ENCODE data around the gene NFAM1. TPM values are rescaled to one million over a fixed set of nuclear protein-coding genes. Genes with fewer than 3 reads are reported as not detected.

The NFAM1 gene
- total and polyA plus RNA-seq, 7 experiments from 2014 or later, result 0.03 to 40.3 (median 0.57) TPM

GRCh38 chr22:42336527-42337227 lies 95.5 kb downstream of the NFAM1 start:
- Histone ChIP-seq H3K9me3 (ENCODE audit: control insufficient read depth in 2 of 3, low read length in 3 of 3) (no peaks in the 10 kb centered on the region), H3K4me1 (ENCODE audit: control insufficient read depth in 2 of 2, insufficient read depth in 2 of 2, low read length in 2 of 2) (no peaks in the 10 kb centered on the region), H3K36me3 (ENCODE audit: control insufficient read depth in 2 of 3, insufficient read depth in 3 of 3, low read length in 3 of 3) (no peaks in the 10 kb centered on the region), H3K27me3 (ENCODE audit: control insufficient read depth in 2 of 2, insufficient read depth in 2 of 2, low read length in 2 of 2) (no peaks in the 10 kb centered on the region), H3K4me3 (ENCODE audit: low read length) (no peak overlapping the region), H3K27ac (ENCODE audit: low read depth, low read length) (no peak overlapping the region)
- Mint-ChIP-seq H3K4me1 (peaks cover 0 to 26% (median 18%) of the 10 kb centered on the region in 7 donors), H3K4me3 (no peak overlapping the region), H3K27me3 (peaks cover 0 to 9% (median 0%) of the 10 kb centered on the region in 5 donors), H3K27ac (peak overlapping the region in 1 of 9 donors; percentile 33), H3K36me3 (no peaks in the 10 kb centered on the region), H3K9me3 (no peaks in the 10 kb centered on the region)
- intact Hi-C loops (cut with micrococcal nuclease), result no loop called here
- no peak for DNase-seq
- ATAC-seq, result no peak
- ChIA-PET POLR2A (interaction anchor here (0.6 to 1.1 kb wide), 2 partner anchors 9 to 79 kb away, joined by 3 to 5 read pairs; no protein-coding TSS in a partner anchor), CTCF (no interaction called here)

DNA sequence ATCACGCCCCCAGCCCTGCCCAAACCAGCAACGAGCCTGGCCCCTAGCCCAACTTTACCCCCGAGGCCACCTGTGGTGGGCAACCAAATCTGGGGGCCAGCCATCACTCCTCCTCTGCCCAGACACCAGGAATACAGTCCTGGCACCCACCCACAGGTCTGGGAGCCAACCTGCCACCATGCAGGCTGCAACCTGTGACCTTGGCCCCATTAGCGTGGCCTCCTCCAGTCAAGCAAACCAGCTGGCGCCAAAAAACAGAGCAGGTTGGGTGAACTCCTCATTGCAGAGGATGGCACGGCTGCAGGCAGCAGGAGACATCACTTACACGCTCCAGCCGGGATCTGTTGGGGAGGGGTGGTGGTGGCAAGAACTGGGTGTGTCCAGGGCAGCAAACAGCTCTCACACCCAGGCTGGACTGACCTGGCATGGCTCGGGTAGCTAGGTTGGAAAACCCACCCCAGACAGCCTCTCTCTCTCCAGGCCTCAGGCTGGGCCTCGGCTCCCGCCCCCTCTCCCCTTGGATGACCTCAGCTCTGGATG lies 96.3 kb downstream of the NFAM1 start:
- Histone ChIP-seq H3K36me3 (ENCODE audit: control insufficient read depth in 2 of 3, insufficient read depth in 3 of 3, low read length in 3 of 3) (no peaks in the 10 kb centered on the region), H3K4me1 (ENCODE audit: control insufficient read depth in 2 of 2, insufficient read depth in 2 of 2, low read length in 2 of 2) (no peaks in the 10 kb centered on the region), H3K27ac (ENCODE audit: low read depth, low read length) (no peak overlapping the region), H3K27me3 (ENCODE audit: control insufficient read depth in 2 of 2, insufficient read depth in 2 of 2, low read length in 2 of 2) (no peaks in the 10 kb centered on the region), H3K4me3 (ENCODE audit: low read length) (no peak overlapping the region), H3K9me3 (ENCODE audit: control insufficient read depth in 2 of 3, low read length in 3 of 3) (no peaks in the 10 kb centered on the region)
- Mint-ChIP-seq H3K27ac (no peak overlapping the region), H3K36me3 (no peaks in the 10 kb centered on the region), H3K4me1 (peaks cover 0 to 28% (median 20%) of the 10 kb centered on the region in 7 donors), H3K9me3 (no peaks in the 10 kb centered on the region), H3K27me3 (peaks cover 0 to 4% (median 0%) of the 10 kb centered on the region in 5 donors), H3K4me3 (no peak overlapping the region)
- no peak for DNase-seq
- ATAC-seq, result no peak
- ChIA-PET CTCF (interaction anchor here (1.1 kb wide), 1 partner anchor 10 kb away, joined by 4 read pairs; no protein-coding TSS in a partner anchor), POLR2A (interaction anchor here (0.6 kb wide), 1 partner anchor 79 kb away, joined by 5 read pairs; no protein-coding TSS in a partner anchor)
- intact Hi-C loops (cut with micrococcal nuclease), result no loop called here

DNA sequence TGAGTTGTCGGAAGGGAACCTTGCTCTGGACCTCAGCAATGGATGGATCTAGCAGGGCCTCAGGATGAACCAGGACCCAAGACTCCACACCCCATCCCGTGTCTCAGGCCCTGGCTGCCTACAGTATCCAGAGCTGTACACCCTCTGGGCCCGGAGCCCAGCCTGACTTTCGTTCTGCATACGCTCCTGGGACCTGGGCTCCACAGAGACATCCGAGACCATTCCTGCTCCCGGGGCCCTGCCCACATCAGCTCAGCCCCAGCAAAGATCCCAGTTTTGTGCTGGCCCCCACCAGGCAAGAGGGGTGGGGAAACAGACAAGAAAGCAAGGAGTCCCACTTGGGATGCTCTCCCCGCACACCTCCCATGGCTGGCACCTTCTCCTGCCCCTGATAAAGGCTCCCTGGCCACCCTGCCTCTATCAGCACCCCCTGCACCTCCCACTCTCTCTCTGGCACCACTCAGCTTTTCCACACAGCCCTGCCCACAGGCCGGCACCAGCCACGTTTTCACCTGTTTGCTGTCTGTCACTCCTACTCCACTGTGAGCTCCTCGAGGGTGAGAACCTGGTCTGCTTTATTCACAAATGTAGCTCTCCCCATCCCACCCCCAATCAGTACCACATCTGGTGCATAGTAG lies 97.2 kb downstream of the NFAM1 start:
- H3K4me3 Mint-ChIP-seq, result no peak overlapping the region
- ChIA-PET POLR2A (no interaction called here), CTCF (interaction anchor here (0.7 to 1.1 kb wide), 2 partner anchors 11 to 61 kb away, joined by 3 to 4 read pairs; no protein-coding TSS in a partner anchor)
- peak overlapping the region in 2 of 9 donors; percentile 12 to 88 for H3K27ac Mint-ChIP-seq
- ATAC-seq (no peak), DNase-seq (no peak)
- Histone ChIP-seq H3K27me3 (ENCODE audit: control insufficient read depth in 2 of 2, insufficient read depth in 2 of 2, low read length in 2 of 2) (no peaks in the 10 kb centered on the region), H3K4me3 (ENCODE audit: low read length) (no peak overlapping the region), H3K27ac (ENCODE audit: low read depth, low read length) (no peak overlapping the region), H3K9me3 (ENCODE audit: control insufficient read depth in 2 of 3, low read length in 3 of 3) (no peaks in the 10 kb centered on the region), H3K36me3 (ENCODE audit: control insufficient read depth in 2 of 3, insufficient read depth in 3 of 3, low read length in 3 of 3) (no peaks in the 10 kb centered on the region), H3K4me1 (ENCODE audit: control insufficient read depth in 2 of 2, insufficient read depth in 2 of 2, low read length in 2 of 2) (no peaks in the 10 kb centered on the region)
- no peaks in the 10 kb centered on the region for H3K9me3 Mint-ChIP-seq
- H3K27me3 Mint-ChIP-seq, result no peaks in the 10 kb centered on the region
- no peaks in the 10 kb centered on the region for H3K36me3 Mint-ChIP-seq
- H3K4me1 Mint-ChIP-seq, result peaks cover 0 to 33% (median 21%) of the 10 kb centered on the region in 7 donors
- intact Hi-C loops (cut with micrococcal nuclease), result no loop called here

DNA sequence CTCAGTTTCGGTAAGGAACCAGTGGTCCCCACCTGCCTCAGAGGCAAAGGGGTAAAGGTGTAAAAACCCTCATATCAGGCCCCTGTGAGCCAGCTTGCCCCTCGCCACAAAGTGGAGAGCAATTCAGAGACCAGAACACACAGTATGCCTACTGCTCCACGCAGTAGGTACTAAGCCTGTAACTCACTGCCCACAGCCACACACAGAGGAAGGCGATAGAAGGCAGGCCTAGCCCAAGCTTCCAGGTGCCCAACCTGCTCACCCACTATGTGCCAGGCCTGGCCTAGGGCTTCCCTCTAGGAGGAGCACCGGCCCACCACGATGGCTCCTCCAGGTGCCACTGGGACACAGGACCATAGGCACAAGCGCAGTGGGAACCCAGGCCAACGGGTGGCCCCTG lies 98.7 kb downstream of the NFAM1 start:
- H3K36me3 ChIP-seq (ENCODE audit: control insufficient read depth in 2 of 3, insufficient read depth in 3 of 3, low read length in 3 of 3), result no peaks in the 10 kb centered on the region
- H3K4me3 ChIP-seq (ENCODE audit: low read length), result no peak overlapping the region
- ChIA-PET CTCF (interaction anchor here (0.6 kb wide), 1 partner anchor 106 kb away, joined by 3 read pairs; no protein-coding TSS in a partner anchor), POLR2A (no interaction called here)
- H3K27me3 ChIP-seq (ENCODE audit: control insufficient read depth in 2 of 2, insufficient read depth in 2 of 2, low read length in 2 of 2), result no peaks in the 10 kb centered on the region
- H3K4me1 ChIP-seq (ENCODE audit: control insufficient read depth in 2 of 2, insufficient read depth in 2 of 2, low read length in 2 of 2), result peaks cover 1 to 2% of the 10 kb centered on the region in 2 donors
- Mint-ChIP-seq H3K27me3 (no peaks in the 10 kb centered on the region), H3K36me3 (no peaks in the 10 kb centered on the region), H3K4me3 (no peak overlapping the region), H3K4me1 (peaks cover under 1 to 35% (median 30%) of the 10 kb centered on the region in 7 donors), H3K9me3 (no peaks in the 10 kb centered on the region), H3K27ac (peak overlapping the region in 1 of 9 donors; percentile 42)
- DNase-seq, result no peak
- H3K9me3 ChIP-seq (ENCODE audit: control insufficient read depth in 2 of 3, low read length in 3 of 3), result no peaks in the 10 kb centered on the region
- ATAC-seq, result no peak
- intact Hi-C loops (cut with micrococcal nuclease), result no loop called here
- no peak overlapping the region for H3K27ac ChIP-seq (ENCODE audit: low read depth, low read length)

DNA sequence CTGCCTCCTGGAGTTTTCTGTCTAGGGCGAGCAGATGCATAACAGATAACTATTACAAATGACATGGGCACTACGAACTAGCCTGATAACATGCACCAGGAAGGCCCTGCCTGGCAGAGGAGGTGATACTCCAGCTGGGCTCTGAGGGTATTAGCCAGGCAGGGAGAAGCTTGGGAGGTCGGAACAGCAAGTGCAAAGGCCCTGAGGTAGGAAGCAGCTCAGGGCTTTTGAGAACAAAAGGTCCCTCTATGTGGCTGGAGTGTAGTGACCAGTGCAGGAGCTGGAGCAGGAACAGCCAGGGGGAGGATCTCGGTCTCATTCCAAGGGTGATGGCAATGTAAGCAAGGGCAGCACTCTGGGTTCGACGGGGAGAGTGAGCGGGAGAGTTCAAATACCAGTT lies 100.1 kb downstream of the NFAM1 start:
- Histone ChIP-seq H3K4me3 (ENCODE audit: low read length) (no peak overlapping the region), H3K4me1 (ENCODE audit: control insufficient read depth in 2 of 2, insufficient read depth in 2 of 2, low read length in 2 of 2) (peaks cover 4 to 17% of the 10 kb centered on the region in 2 donors), H3K9me3 (ENCODE audit: control insufficient read depth in 2 of 3, low read length in 3 of 3) (no peaks in the 10 kb centered on the region), H3K36me3 (ENCODE audit: control insufficient read depth in 2 of 3, insufficient read depth in 3 of 3, low read length in 3 of 3) (no peaks in the 10 kb centered on the region), H3K27me3 (ENCODE audit: control insufficient read depth in 2 of 2, insufficient read depth in 2 of 2, low read length in 2 of 2) (no peaks in the 10 kb centered on the region), H3K27ac (ENCODE audit: low read depth, low read length) (no peak overlapping the region)
- Mint-ChIP-seq H3K27me3 (no peaks in the 10 kb centered on the region), H3K4me3 (no peak overlapping the region), H3K27ac (peak overlapping the region in 4 of 9 donors; percentile 4 to 41 (median 24)), H3K36me3 (no peaks in the 10 kb centered on the region), H3K4me1 (peaks cover 14 to 49% (median 40%) of the 10 kb centered on the region in 7 donors), H3K9me3 (peaks cover 0 to 2% (median 0%) of the 10 kb centered on the region in 11 donors)
- ATAC-seq, result no peak
- intact Hi-C loops (cut with micrococcal nuclease), result no loop called here
- no peak for DNase-seq
- POLR2A ChIA-PET, result no interaction called here
- CTCF ChIA-PET, result no interaction called here

DNA sequence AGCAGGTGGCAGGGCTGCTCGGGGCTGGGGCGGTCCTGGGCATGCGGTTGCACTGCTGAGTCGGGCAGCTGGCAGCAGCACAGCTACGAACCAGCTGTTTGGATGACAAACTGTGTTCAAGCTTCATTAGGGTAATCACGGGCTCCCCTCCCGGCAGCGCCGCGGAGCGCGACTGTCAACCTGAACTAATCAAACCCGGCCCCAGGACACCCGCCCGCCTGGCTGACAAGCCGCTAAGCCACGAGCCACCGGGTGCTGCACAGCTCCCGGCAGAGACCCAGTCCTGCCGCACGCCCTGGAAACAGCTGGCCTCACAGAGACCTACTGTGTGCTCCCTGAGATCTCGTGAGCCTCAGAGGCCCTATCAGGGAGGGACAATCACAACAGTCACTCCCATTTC lies 101.2 kb downstream of the NFAM1 start:
- ATAC-seq, result no peak
- H3K27ac ChIP-seq (ENCODE audit: low read depth, low read length), result no peak overlapping the region
- intact Hi-C loops (cut with micrococcal nuclease), result no loop called here
- no peak overlapping the region for H3K4me3 ChIP-seq (ENCODE audit: low read length)
- Mint-ChIP-seq H3K4me3 (no peak overlapping the region), H3K27me3 (no peaks in the 10 kb centered on the region), H3K9me3 (peaks cover 0 to 2% (median 0%) of the 10 kb centered on the region in 11 donors), H3K36me3 (no peaks in the 10 kb centered on the region), H3K4me1 (peaks cover 22 to 54% (median 49%) of the 10 kb centered on the region in 7 donors), H3K27ac (peak overlapping the region in 3 of 9 donors; percentile 32 to 67 (median 41))
- H3K27me3 ChIP-seq (ENCODE audit: control insufficient read depth in 2 of 2, insufficient read depth in 2 of 2, low read length in 2 of 2), result no peaks in the 10 kb centered on the region
- no peak for DNase-seq
- H3K9me3 ChIP-seq (ENCODE audit: control insufficient read depth in 2 of 3, low read length in 3 of 3), result no peaks in the 10 kb centered on the region
- peaks cover 4 to 21% of the 10 kb centered on the region in 2 donors for H3K4me1 ChIP-seq (ENCODE audit: control insufficient read depth in 2 of 2, insufficient read depth in 2 of 2, low read length in 2 of 2)
- no peaks in the 10 kb centered on the region for H3K36me3 ChIP-seq (ENCODE audit: control insufficient read depth in 2 of 3, insufficient read depth in 3 of 3, low read length in 3 of 3)
- ChIA-PET POLR2A (interaction anchor here (0.6 kb wide), 1 partner anchor 24 kb away, joined by 3 read pairs; no protein-coding TSS in a partner anchor), CTCF (no interaction called here)
